ENCODE measurements around the gene MBNL2. TPM values are rescaled to one million over a fixed set of nuclear protein-coding genes. Genes with fewer than 3 reads are reported as not detected.

MBNL2 gene
- total RNA-seq, 2 donors from 2014 or later = 47.5 to 50.8 TPM

- no peaks in the 10 kb centered on the region for H3K9me3 ChIP-seq
- TF ChIP-seq POLR2A (IDR thresholded peaks at IDR 0.05) (no peak), CTCF (IDR thresholded peaks at IDR 0.05) (no peak)
- H3K4me1 ChIP-seq = no peaks in the 10 kb centered on the region
- intact Hi-C loops (cut with DNase I) = no loop called here
- ATAC-seq = no peak
- 64% methylated on average over 2 of the region's 2 CpGs for WGBS, 2 donors
- no peak for DNase-seq
- no peaks in the 10 kb centered on the region for H3K36me3 ChIP-seq (replicated peaks in 1 of 2; ENCODE audit: insufficient read depth in 1 of 2, low read depth in 2 of 2)
- H3K4me3 ChIP-seq = no peak overlapping the region
- H3K27ac ChIP-seq = no peak overlapping the region
- no peaks in the 10 kb centered on the region for H3K27me3 ChIP-seq
These were observed 218.6 kb downstream of the MBNL2 start for GRCh38 chr13:97440598-97441170.

- H3K9me3 ChIP-seq = no peaks in the 10 kb centered on the region
- intact Hi-C loops (cut with DNase I) = no loop called here
- DNase-seq (no peak), ATAC-seq (no peak)
- no peak overlapping the region for H3K4me3 ChIP-seq
- no peak for TF ChIP-seq CTCF (IDR thresholded peaks at IDR 0.05)
- TF ChIP-seq POLR2A (IDR thresholded peaks at IDR 0.05) = no peak
- H3K27me3 ChIP-seq = no peaks in the 10 kb centered on the region
- no peaks in the 10 kb centered on the region for H3K36me3 ChIP-seq (replicated peaks in 1 of 2; ENCODE audit: insufficient read depth in 1 of 2, low read depth in 2 of 2)
- no peaks in the 10 kb centered on the region for H3K4me1 ChIP-seq
- H3K27ac ChIP-seq = no peak overlapping the region
These were observed 219.2 kb downstream of the MBNL2 start for GRCh38 chr13:97441368-97441767.

Small RNAs within 50 kb of the gene (small RNA-seq; reads per million reads assigned to genes)
- gene AL442067.1 (not detected), gene RNA5SP37 (not detected)

Other genes with a start within 250 kb of the MBNL2 start
- under 1 TPM in 1 of 2 donors, not detected in 1; 0.52 TPM for gene OXGR1, start 227.9 kb upstream of the MBNL2 start, total RNA-seq
- 1 to 10 TPM; 4.3 to 7.3 TPM for gene RAP2A, start 211.8 kb downstream of the MBNL2 start, total RNA-seq